Adipocyte (in vitro differentiated cells): ENCODE results near the gene CCNL1.
"Not testable (repeated sequence)": the region's sequence is repeated elsewhere in the genome, so short reads cannot be mapped to it uniquely, and the experiment has no call there.

ENCODE experiments used
- DNase-seq: peaks from one replicate; pipeline ENCODE4 v3.0.0-alpha.2; 2015; ENCODE audit warnings: low read depth
- H3K27me3 ChIP-seq: replicated peaks from 2 replicates; pipeline ENCODE4 v1.7.0; 2013; ENCODE audit warnings: mild to moderate bottlenecking, low read length, moderate library complexity; ENCODE audit not compliant: control insufficient read depth, insufficient read depth
- H3K36me3 ChIP-seq: 2 replicates; pipeline ENCODE4 v1.7.0; 2013; ENCODE audit warnings: low read length, mild to moderate bottlenecking, moderate library complexity; ENCODE audit not compliant: control insufficient read depth, insufficient read depth, severe bottlenecking
- H3K4me1 ChIP-seq: 2 replicates; pipeline ENCODE4 v1.7.0; 2013; ENCODE audit warnings: mild to moderate bottlenecking, low read length, moderate library complexity; ENCODE audit not compliant: control insufficient read depth, insufficient read depth
- H3K4me3 ChIP-seq: 2 replicates; pipeline ENCODE4 v1.7.0; 2013; ENCODE audit warnings: mild to moderate bottlenecking, low read length, moderate library complexity
- H3K9ac ChIP-seq: 2 replicates; pipeline ENCODE4 v1.7.0; 2013; ENCODE audit warnings: mild to moderate bottlenecking, low read length, moderate library complexity
- H3K9me3 ChIP-seq: 2 replicates; pipeline ENCODE4 v1.7.0; 2013; ENCODE audit warnings: mild to moderate bottlenecking, low read length, moderate library complexity; ENCODE audit not compliant: control insufficient read depth

CCNL1 gene

GRCh38 chr3:157159762-157160657 is at the start of gene CCNL1:
Gene CCNL1 (minus strand): TSS chr3:157160147. CDS start chr3:157160094, 53 bp downstream.
- DNase-seq = peak; percentile 99
- no peaks in the 10 kb centered on the region for H3K27me3 ChIP-seq
- peaks cover 41% of the 10 kb centered on the region for H3K4me1 ChIP-seq
- peak within 1 kb of the TSS; percentile 97 for H3K4me3 ChIP-seq
- peak within 1 kb of the TSS; percentile 96 for H3K9ac ChIP-seq
- H3K36me3 ChIP-seq = peaks cover 40% of the 10 kb centered on the region
- H3K9me3 ChIP-seq = no peaks in the 10 kb centered on the region

- no peaks in the 10 kb centered on the region for H3K36me3 ChIP-seq
- peaks cover 28% of the 10 kb centered on the region for H3K4me1 ChIP-seq
- DNase-seq = peak; percentile 22
- H3K27me3 ChIP-seq = no peaks in the 10 kb centered on the region
- no peaks in the 10 kb centered on the region for H3K9me3 ChIP-seq
- no peak overlapping the region for H3K4me3 ChIP-seq
- peak overlapping the region; percentile 85 for H3K9ac ChIP-seq
Measured at GRCh38 chr3:157204880-157205279, 44.9 kb upstream of the CCNL1 start.

GRCh38 chr3:157204431-157204830 is 44.5 kb upstream of the CCNL1 start:
- Histone ChIP-seq H3K4me3 (no peak overlapping the region), H3K27me3 (no peaks in the 10 kb centered on the region), H3K9me3 (no peaks in the 10 kb centered on the region), H3K4me1 (peaks cover 33% of the 10 kb centered on the region), H3K9ac (peak overlapping the region; percentile 85), H3K36me3 (no peaks in the 10 kb centered on the region)
- peak; percentile 90 for DNase-seq

- DNase-seq = peak; percentile 75
- H3K36me3 ChIP-seq = no peaks in the 10 kb centered on the region
- peak overlapping the region; percentile 64 for H3K9ac ChIP-seq
Measured at GRCh38 chr3:157201648-157202278, 41.8 kb upstream of the CCNL1 start.

GRCh38 chr3:157199841-157200240 is 39.9 kb upstream of the CCNL1 start:
- no peak for DNase-seq
- peaks cover 25% of the 10 kb centered on the region for H3K4me1 ChIP-seq
- no peaks in the 10 kb centered on the region for H3K36me3 ChIP-seq
- peak overlapping the region; percentile 77 for H3K9ac ChIP-seq
- H3K27me3 ChIP-seq = no peaks in the 10 kb centered on the region
- no peaks in the 10 kb centered on the region for H3K9me3 ChIP-seq
- no peak overlapping the region for H3K4me3 ChIP-seq

More at GRCh38 chr3:157201648-157202278, 41.8 kb upstream of the CCNL1 start:
- H3K4me3 ChIP-seq = peak overlapping the region; percentile 26
- no peaks in the 10 kb centered on the region for H3K9me3 ChIP-seq
- H3K27me3 ChIP-seq = no peaks in the 10 kb centered on the region
- H3K4me1 ChIP-seq = peaks cover 35% of the 10 kb centered on the region

GRCh38 chr3:157195965-157196364 is 36.0 kb upstream of the CCNL1 start:
- Histone ChIP-seq H3K4me1 (peaks cover 10% of the 10 kb centered on the region), H3K36me3 (no peaks in the 10 kb centered on the region), H3K9ac (no peak overlapping the region), H3K4me3 (no peak overlapping the region), H3K27me3 (no peaks in the 10 kb centered on the region), H3K9me3 (no peaks in the 10 kb centered on the region)
- DNase-seq = no peak

GRCh38 chr3:157191149-157191548 is 31.2 kb upstream of the CCNL1 start:
- not testable (repeated sequence) for H3K36me3 ChIP-seq, H3K9ac ChIP-seq, DNase-seq, H3K27me3 ChIP-seq, H3K4me1 ChIP-seq, H3K4me3 ChIP-seq
- peaks cover 11% of the 10 kb centered on the region for H3K9me3 ChIP-seq

GRCh38 chr3:157190380-157190872 is 30.5 kb upstream of the CCNL1 start:
- peaks cover 11% of the 10 kb centered on the region for H3K9me3 ChIP-seq
- peaks cover 7% of the 10 kb centered on the region for H3K4me1 ChIP-seq
- no peak overlapping the region for H3K9ac ChIP-seq
- no peak overlapping the region for H3K4me3 ChIP-seq
- no peak for DNase-seq
- H3K27me3 ChIP-seq = no peaks in the 10 kb centered on the region
- H3K36me3 ChIP-seq = no peaks in the 10 kb centered on the region

GRCh38 chr3:157188391-157188790 is 28.4 kb upstream of the CCNL1 start:
- peaks cover 7% of the 10 kb centered on the region for H3K4me1 ChIP-seq
- DNase-seq = no peak
- no peaks in the 10 kb centered on the region for H3K36me3 ChIP-seq
- peaks cover 11% of the 10 kb centered on the region for H3K9me3 ChIP-seq
- no peak overlapping the region for H3K4me3 ChIP-seq
- no peak overlapping the region for H3K9ac ChIP-seq
- H3K27me3 ChIP-seq = no peaks in the 10 kb centered on the region

- no peaks in the 10 kb centered on the region for H3K27me3 ChIP-seq
- H3K9me3 ChIP-seq = peaks cover 2% of the 10 kb centered on the region
- no peak overlapping the region for H3K9ac ChIP-seq
- no peak for DNase-seq
- no peak overlapping the region for H3K4me3 ChIP-seq
- H3K36me3 ChIP-seq = no peaks in the 10 kb centered on the region
- H3K4me1 ChIP-seq = no peaks in the 10 kb centered on the region
Measured at GRCh38 chr3:157182879-157183278, 22.9 kb upstream of the CCNL1 start.

- Histone ChIP-seq H3K4me1 (peaks cover 9% of the 10 kb centered on the region), H3K9ac (no peak overlapping the region), H3K4me3 (no peak overlapping the region), H3K27me3 (no peaks in the 10 kb centered on the region), H3K9me3 (no peaks in the 10 kb centered on the region), H3K36me3 (no peaks in the 10 kb centered on the region)
- no peak for DNase-seq
Measured at GRCh38 chr3:157180262-157180661, 20.3 kb upstream of the CCNL1 start.
